ENCODE results near the gene PIGC. TPM values are rescaled to one million over a fixed set of nuclear protein-coding genes. Genes with fewer than 3 reads are reported as not detected.

The PIGC gene
- total RNA-seq, 1 experiment from 2014 or later: 17.5 TPM

GRCh38 chr1:172477741-172478140, 33.9 kb upstream of the PIGC start:
- Histone ChIP-seq H3K79me2 (ENCODE audit: insufficient read depth, low read length) (no peaks in the 10 kb centered on the region), H4K5ac (ENCODE audit: insufficient read length, low read depth, low read length) (no peak overlapping the region), H3K14ac (ENCODE audit: insufficient read depth, low read length) (no peak overlapping the region), H3K18ac (ENCODE audit: insufficient read length, low read depth, low read length) (no peak overlapping the region), H3K9ac (ENCODE audit: extremely low read depth, insufficient read length, low read length) (no peak overlapping the region), H3K4me1 (ENCODE audit: insufficient read depth, low read length) (no peaks in the 10 kb centered on the region; the same call in 1 of the 2 replicates), H2BK120ac (ENCODE audit: low read depth, low read length, poor library complexity, severe bottlenecking) (no peak overlapping the region), H2AFZ (ENCODE audit: low read length) (no peak overlapping the region), H3K79me1 (ENCODE audit: insufficient read depth, low read depth, low read length, poor library complexity, severe bottlenecking) (no peaks in the 10 kb centered on the region), H3K9me3 (ENCODE audit: control insufficient read depth, low read depth, low read length) (no peaks in the 10 kb centered on the region), H3K23me2 (ENCODE audit: insufficient read length, low read depth, low read length, poor library complexity, severe bottlenecking) (no peaks in the 10 kb centered on the region), H3K56ac (ENCODE audit: insufficient read length, low read depth, low read length) (no peak overlapping the region), H2BK15ac (ENCODE audit: low read depth, low read length) (no peak overlapping the region), H3T11ph (ENCODE audit: low read length) (no peak overlapping the region), H3K27me3 (ENCODE audit: insufficient read depth, low read length) (no peaks in the 10 kb centered on the region), H3K23ac (ENCODE audit: insufficient read length, low read depth, low read length) (no peak overlapping the region), H3K27ac (ENCODE audit: insufficient read length, low read depth, low read length) (no peak overlapping the region), H3K4ac (ENCODE audit: low read depth, low read length) (no peak overlapping the region), H4K20me1 (ENCODE audit: control insufficient read depth, insufficient read depth, insufficient read length) (no peaks in the 10 kb centered on the region), H2BK5ac (ENCODE audit: insufficient read length, low read length) (no peak overlapping the region), H4K8ac (replicated peaks; ENCODE audit: insufficient read length, low read depth, low read length) (no peak overlapping the region), H3K4me2 (ENCODE audit: insufficient read depth, insufficient read length, low read length) (no peak overlapping the region), H2AK5ac (ENCODE audit: insufficient read length, low read length) (no peak overlapping the region), H2BK12ac (ENCODE audit: insufficient read length, low read depth, low read length) (no peak overlapping the region), H2BK20ac (ENCODE audit: low read depth, low read length, poor library complexity, severe bottlenecking) (no peak overlapping the region), H4K91ac (ENCODE audit: insufficient read length, low read depth, low read length) (no peak overlapping the region)
- no peaks in the 10 kb centered on the region for H3K27me3 Mint-ChIP-seq (ENCODE audit: low read depth)
- WGBS (ENCODE audit: extremely low coverage, insufficient read length, low lambda C conversion rate): no CpG with 5 or more reads among the region's 1 CpG
- peaks cover 6 to 7% of the 10 kb centered on the region in 2 experiments; a peak in 3 of 4 replicates for H3K4me1 Mint-ChIP-seq
- no peak for DNase-seq
- TF ChIP-seq CTCF (conservative IDR thresholded peaks at IDR 0.05): no peak
- H3K9me3 Mint-ChIP-seq: no peaks in the 10 kb centered on the region
- no peaks in the 10 kb centered on the region for H3K36me3 Mint-ChIP-seq (ENCODE audit: insufficient read depth in 1 of 3, low read depth in 3 of 3)
- H3K4me3 Mint-ChIP-seq: no peak overlapping the region
- no peak overlapping the region for H3K27ac Mint-ChIP-seq

Data from H9 (cell line).